SK-MEL-5 (cell line): ENCODE data around the gene VSIG2. TPM values are rescaled to one million over a fixed set of nuclear protein-coding genes. Genes with fewer than 3 reads are reported as not detected.

ENCODE experiments used
- DNase-seq: peaks from one replicate; pipeline ENCODE4 v3.0.0-alpha.2; 2016; ENCODE audit warnings: low read depth, low spot score
- in situ Hi-C: cut with HindIII; loops from 2 replicates; pipeline ENCODE4 v1.10.0; 2016; ENCODE audit warnings: low sequenced_read_pairs, high pct_unique_total_duplicates, low pct_unique_long_range_greater_than_20kb
- total RNA-seq: library from RNA; depleted of rRNA; stranded (reverse); fragments of >200 nt; shearing (Covaris generic); gene quantifications from 2 replicates; pipeline ENCODE4 v1.2.3, GENCODE V29; 2014; rRNA removed

The VSIG2 gene
- total RNA-seq, 1 experiment from 2014 or later = not detected

GRCh38 chr11:124699547-124699946 lies 52.5 kb downstream of the VSIG2 start:
- no peak for DNase-seq
- in situ Hi-C loops = no loop called here

Other genes starting within 250 kb of the VSIG2 start
- gene OR8B12, start 208.6 kb downstream of the VSIG2 start, total RNA-seq = not detected in 2 replicates
- gene OR8A1, start 182.3 kb downstream of the VSIG2 start, total RNA-seq = not detected in 2 replicates
- not detected in 2 replicates for gene PANX3, start 140.8 kb downstream of the VSIG2 start, total RNA-seq
- gene TBRG1, start 129.4 kb downstream of the VSIG2 start, total RNA-seq = 19.1 and 22.0 TPM in 2 replicates
- gene SIAE, start 78.5 kb downstream of the VSIG2 start, total RNA-seq = 27.9 and 29.1 TPM in 2 replicates
- 7.9 and 9.6 TPM in 2 replicates for gene SPA17, start 78.4 kb downstream of the VSIG2 start, total RNA-seq
- 0.87 TPM in 1 of 2 replicates, not detected in the other for gene NRGN, start 12.3 kb downstream of the VSIG2 start, total RNA-seq
- not detected in 2 replicates for gene ESAM, start 10.0 kb upstream of the VSIG2 start, total RNA-seq
- gene MSANTD2, start 48.2 kb upstream of the VSIG2 start, total RNA-seq = 6.7 and 7.8 TPM in 2 replicates
- 3.0 and 3.2 TPM in 2 replicates for gene ROBO3, start 113.2 kb upstream of the VSIG2 start, total RNA-seq
- gene ROBO4, start 145.6 kb upstream of the VSIG2 start, total RNA-seq = not detected in 2 replicates
- not detected in 2 replicates for gene HEPN1, start 167.0 kb upstream of the VSIG2 start, total RNA-seq
- gene HEPACAM, start 183.8 kb upstream of the VSIG2 start, total RNA-seq = not detected in 2 replicates
- 1.2 and 1.7 TPM in 2 replicates for gene CCDC15, start 201.9 kb upstream of the VSIG2 start, total RNA-seq